HG03378 (cell line): ENCODE results near the gene CFAP221.

Source experiments
- ATAC-seq: cut with Tn5 transposase; IDR thresholded peaks from one replicate; pipeline ENCODE4 v1.9.1; 2021; ENCODE audit warnings: mild to moderate bottlenecking, moderate library complexity; ENCODE audit not compliant: unreplicated experiment

The CFAP221 gene

GRCh38 chr2:119678021-119678656 lies 133.9 kb downstream of the CFAP221 start:
- ATAC-seq: no peak

DNA sequence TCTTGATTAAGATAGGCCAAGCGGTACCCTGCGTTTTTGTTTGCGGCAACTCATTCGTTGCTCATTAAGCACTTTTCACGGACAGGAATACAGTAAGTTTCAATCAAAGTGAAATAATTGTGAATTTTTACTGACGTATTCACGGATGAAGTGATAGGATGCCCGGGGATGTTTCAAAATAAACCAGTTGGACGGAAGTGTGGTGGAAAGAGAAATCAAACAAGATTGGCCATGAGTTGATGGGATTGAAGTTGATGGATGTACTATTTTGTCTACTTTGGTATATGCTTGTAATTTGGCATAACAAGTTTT lies 135.2 kb downstream of the CFAP221 start:
- ATAC-seq: no peak

GRCh38 chr2:119679846-119680245 lies 135.6 kb downstream of the CFAP221 start:
- no peak for ATAC-seq

GRCh38 chr2:119680457-119681202 lies 136.4 kb downstream of the CFAP221 start:
- no peak for ATAC-seq

DNA sequence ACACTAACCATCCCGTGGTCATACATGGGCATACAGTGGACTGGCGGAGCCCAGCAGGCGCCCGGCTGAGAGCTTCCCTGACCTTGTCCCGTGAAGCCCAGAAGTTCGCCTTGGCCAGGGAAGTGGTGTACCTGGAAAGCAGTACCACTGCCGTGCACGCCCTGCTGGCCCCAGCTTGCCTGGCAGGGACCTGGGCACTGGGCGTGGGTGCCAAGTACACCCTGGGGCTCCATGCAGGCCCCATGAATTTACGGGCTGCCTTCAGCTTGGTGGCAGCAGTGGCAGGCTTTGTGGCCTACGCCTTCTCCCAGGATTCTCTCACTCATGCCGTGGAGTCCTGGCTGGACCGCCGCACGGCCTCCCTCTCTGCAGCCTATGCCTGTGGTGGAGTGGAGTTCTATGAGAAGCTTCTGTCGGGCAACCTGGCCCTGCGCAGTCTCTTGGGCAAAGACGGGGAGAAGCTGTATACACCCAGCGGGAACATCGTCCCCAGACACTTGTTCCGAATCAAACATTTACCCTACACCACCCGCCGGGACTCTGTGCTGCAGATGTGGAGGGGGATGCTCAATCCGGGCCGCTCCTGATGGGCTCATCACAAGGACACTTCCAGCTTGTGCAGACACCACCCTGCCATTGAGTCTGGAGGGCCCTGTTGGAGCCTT lies 137.1 kb downstream of the CFAP221 start:
- ATAC-seq: no peak

DNA sequence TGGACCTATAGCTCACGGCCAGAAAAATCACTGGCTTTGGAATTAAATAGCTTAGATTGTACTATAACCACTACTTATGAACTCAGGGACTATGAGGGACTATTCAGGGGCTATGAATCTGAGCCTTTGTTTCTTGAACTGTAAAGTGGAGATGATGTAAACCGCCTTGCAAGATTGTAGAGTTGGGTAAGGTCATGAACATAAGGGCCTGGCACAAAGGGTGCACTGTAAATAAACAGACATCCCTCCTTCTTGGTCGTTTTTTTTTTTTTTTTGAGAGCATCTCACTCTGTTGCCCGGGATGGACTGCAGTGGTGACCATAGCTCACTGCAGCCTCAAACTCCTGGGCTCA lies 137.6 kb downstream of the CFAP221 start:
- no peak for ATAC-seq

GRCh38 chr2:119682578-119682977 lies 138.3 kb downstream of the CFAP221 start:
- ATAC-seq: no peak

GRCh38 chr2:119683074-119683712 lies 138.9 kb downstream of the CFAP221 start:
- ATAC-seq: no peak

GRCh38 chr2:119683713-119684443 lies 139.6 kb downstream of the CFAP221 start:
- no peak for ATAC-seq

- no peak for ATAC-seq
Measured at GRCh38 chr2:119684518-119684917, 140.3 kb downstream of the CFAP221 start.

DNA sequence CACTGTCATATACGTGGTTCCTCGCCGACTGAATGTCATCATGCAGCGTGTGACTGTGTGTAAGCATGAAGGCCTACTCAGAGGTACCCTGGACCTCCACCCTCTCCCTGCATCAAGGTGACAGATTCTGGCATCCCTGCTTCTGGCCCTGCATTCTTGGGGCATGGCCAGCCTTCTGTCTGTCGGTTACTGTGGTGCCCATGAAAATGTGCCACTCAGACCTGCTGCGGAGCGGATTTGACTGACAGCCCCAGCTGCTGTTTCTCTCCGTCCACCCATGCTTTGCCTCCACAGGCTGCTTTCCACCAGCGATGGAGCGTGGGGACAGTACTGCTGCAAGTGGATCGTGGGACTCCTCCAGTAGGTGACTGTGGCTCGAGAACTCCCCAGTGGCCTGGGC lies 144.4 kb downstream of the CFAP221 start:
- ATAC-seq: no peak

DNA sequence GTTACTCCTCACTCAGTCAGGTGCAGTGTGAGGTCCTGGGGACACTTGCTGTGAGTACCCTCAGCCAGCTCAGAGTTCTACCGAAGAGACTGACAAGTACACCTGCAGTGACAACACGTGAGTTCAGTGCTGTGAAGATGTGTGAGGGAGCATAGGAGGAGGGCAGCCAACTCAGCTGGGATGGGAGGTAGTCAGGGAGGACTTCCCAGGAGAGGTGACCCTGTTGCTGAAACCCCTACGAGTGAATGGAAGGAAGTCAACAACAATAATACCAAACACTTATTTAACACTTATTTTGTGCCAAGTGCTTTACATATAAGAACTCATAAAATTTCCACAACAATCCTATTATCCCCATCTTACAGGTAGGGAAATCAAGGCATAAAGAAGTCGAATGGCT lies 145.0 kb downstream of the CFAP221 start:
- ATAC-seq: no peak

GRCh38 chr2:119691189-119691588 lies 146.9 kb downstream of the CFAP221 start:
- no peak for ATAC-seq

GRCh38 chr2:119691651-119692245 lies 147.5 kb downstream of the CFAP221 start:
- no peak for ATAC-seq

DNA sequence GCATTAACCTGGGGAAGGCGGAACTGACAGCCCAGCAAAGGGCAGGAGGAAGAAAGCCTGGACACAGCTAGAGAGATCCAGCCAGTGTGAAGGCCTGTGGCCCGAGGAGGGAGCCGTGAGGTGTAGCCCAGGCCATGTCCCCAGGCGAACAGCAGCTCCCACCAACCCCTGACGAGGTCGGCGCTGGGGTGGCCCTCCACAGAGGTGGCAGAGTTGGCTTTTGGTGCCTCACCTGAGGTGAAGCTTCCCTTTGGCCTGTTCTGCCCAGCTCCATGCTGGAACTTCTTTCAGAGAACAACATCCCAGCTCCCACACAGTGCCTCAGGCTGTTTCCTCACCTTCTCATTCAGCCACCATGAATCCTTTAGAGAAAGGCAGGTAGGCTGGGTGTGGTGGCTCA lies 148.1 kb downstream of the CFAP221 start:
- no peak for ATAC-seq

GRCh38 chr2:119692954-119693353 lies 148.7 kb downstream of the CFAP221 start:
- no peak for ATAC-seq

DNA sequence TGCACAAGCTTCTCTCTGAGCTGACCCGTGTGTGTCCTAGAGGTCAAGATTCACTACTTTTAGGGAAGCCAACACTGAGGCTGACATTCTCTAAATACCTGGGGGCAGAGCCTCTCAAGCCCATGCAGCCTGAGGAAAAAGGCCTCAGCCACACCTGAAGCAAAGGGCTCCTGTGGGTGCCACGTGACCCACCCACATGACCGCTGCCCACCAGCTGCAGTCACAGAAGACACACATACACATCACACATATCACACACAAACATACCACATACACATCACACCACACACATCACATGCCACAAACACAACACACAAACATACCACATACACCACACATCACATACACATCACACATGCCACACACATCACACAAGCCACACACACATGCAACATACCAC lies 149.3 kb downstream of the CFAP221 start:
- ATAC-seq: no peak

GRCh38 chr2:119693967-119694366 lies 149.7 kb downstream of the CFAP221 start:
- no peak for ATAC-seq

DNA sequence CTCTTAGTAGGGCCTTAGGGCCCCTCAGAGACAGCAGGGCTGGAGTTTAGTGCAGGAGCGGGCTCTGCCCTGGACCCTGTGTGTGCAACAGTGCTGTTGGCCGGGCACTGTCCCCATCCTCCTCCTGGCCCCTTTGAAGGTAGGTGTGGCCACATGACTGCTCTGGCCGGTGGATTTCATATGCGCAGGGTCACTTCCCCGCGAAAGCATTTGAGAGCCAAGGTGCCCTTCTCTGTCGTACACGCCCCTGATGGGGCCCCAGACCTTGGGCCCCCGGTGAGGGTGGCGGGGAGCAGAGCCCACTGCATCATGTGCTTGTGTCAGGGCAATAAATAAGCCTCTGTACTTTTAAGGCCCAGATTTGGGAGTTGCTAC lies 150.2 kb downstream of the CFAP221 start:
- ATAC-seq: no peak

DNA sequence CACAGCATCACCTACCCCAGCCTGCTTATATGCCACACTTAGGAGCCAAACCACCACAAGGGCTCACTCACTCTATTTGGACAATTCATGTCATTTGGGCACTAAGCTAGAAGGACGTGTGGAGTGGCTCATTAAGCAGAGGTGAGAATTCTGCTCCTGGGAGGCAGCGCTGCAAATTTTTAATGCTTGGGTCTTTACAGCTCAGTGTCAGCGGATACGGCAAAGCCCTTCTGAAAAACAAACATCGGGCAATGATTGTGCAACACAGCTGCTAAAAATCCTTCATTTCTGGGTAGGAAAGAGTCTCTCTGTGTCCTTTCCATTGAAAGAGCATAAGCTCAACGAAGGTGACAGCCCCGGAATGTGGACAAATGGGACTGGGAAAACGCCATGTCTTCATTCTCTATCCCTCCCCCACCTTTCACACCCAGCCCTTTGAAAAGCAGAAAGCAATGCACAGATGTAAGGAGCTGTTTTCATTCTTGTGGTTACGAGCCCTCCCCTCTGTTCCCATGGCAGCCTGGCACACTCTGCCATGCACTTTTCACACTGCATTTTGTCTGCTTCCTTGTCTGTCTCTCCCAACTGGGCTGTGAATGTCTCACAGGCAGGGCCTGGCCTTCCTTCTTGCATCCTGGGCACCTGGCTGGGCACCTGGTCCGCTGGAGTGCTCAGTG lies 150.7 kb downstream of the CFAP221 start:
- ATAC-seq: no peak
